ENCODE measurements around the gene ERG28.
"Not testable (repeated sequence)": the region's sequence is repeated elsewhere in the genome, so short reads cannot be mapped to it uniquely, and the experiment has no call there.

ERG28 gene

GRCh38 chr14:75626396-75626795 lies 34.3 kb downstream of the ERG28 start:
- no peak for DNase-seq (ENCODE audit: low read depth in 2 of 2)

GRCh38 chr14:75625034-75625433 lies 35.6 kb downstream of the ERG28 start:
- no peak for DNase-seq (ENCODE audit: low read depth in 2 of 2)

- no peak for DNase-seq (ENCODE audit: low read depth in 2 of 2)
Measured at GRCh38 chr14:75619548-75619947, 41.1 kb downstream of the ERG28 start.

- no peak for DNase-seq (ENCODE audit: low read depth in 2 of 2)
Measured at GRCh38 chr14:75615200-75615599, 45.5 kb downstream of the ERG28 start.

- DNase-seq (ENCODE audit: low read depth in 2 of 2), result no peak
Measured at GRCh38 chr14:75614179-75614578, 46.5 kb downstream of the ERG28 start.

GRCh38 chr14:75612157-75612556 lies 48.5 kb downstream of the ERG28 start:
- DNase-seq (ENCODE audit: low read depth in 2 of 2), result no peak

GRCh38 chr14:75610834-75611233 lies 49.8 kb downstream of the ERG28 start:
- no peak for DNase-seq (ENCODE audit: low read depth in 2 of 2)

- DNase-seq (ENCODE audit: low read depth in 2 of 2), result no peak
Measured at GRCh38 chr14:75609606-75610475, 50.8 kb downstream of the ERG28 start.

GRCh38 chr14:75609116-75609515 lies 51.6 kb downstream of the ERG28 start:
- DNase-seq (ENCODE audit: low read depth in 2 of 2), result no peak

GRCh38 chr14:75607842-75608640 lies 52.6 kb downstream of the ERG28 start:
- DNase-seq (ENCODE audit: low read depth in 2 of 2), result no peak

- no peak for DNase-seq (ENCODE audit: low read depth in 2 of 2)
Measured at GRCh38 chr14:75607044-75607443, 53.6 kb downstream of the ERG28 start.

- no peak for DNase-seq (ENCODE audit: low read depth in 2 of 2)
Measured at GRCh38 chr14:75605916-75606315, 54.8 kb downstream of the ERG28 start.

GRCh38 chr14:75604979-75605851 lies 55.5 kb downstream of the ERG28 start:
- DNase-seq (ENCODE audit: low read depth in 2 of 2), result no peak

GRCh38 chr14:75602503-75602902 lies 58.2 kb downstream of the ERG28 start:
- DNase-seq (ENCODE audit: low read depth in 2 of 2), result no peak

- not testable (repeated sequence) for DNase-seq (ENCODE audit: low read depth in 2 of 2)
Measured at GRCh38 chr14:75601061-75601460, 59.6 kb downstream of the ERG28 start.

- not testable (repeated sequence) for DNase-seq (ENCODE audit: low read depth in 2 of 2)
Measured at GRCh38 chr14:75600100-75600499, 60.6 kb downstream of the ERG28 start.
